ENCODE measurements around the gene PCDHAC1.

Gene PCDHAC1

DNA sequence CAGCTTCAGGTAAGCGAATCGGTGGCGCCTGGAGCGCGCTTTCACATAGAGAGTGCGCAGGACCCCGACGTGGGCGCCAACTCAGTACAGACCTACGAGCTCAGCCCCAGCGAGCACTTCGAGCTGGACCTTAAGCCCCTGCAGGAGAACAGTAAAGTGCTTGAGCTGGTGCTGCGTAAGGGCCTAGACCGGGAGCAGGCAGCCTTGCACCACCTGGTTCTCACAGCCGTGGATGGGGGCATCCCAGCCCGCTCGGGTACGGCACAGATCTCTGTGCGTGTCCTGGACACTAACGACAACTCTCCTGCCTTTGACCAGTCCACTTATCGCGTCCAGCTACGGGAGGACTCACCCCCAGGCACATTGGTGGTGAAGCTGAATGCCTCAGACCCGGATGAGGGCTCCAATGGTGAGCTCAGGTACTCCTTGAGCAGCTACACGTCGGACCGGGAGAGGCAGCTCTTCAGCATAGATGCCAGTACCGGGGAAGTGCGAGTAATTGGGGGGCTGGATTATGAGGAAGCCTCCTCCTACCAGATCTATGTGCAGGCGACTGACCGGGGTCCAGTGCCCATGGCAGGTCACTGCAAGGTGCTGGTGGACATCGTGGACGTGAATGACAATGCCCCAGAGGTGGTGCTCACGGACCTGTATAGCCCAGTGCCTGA lies 41.3 kb downstream of the PCDHAC1 start:
- DNase-seq = no peak

DNA sequence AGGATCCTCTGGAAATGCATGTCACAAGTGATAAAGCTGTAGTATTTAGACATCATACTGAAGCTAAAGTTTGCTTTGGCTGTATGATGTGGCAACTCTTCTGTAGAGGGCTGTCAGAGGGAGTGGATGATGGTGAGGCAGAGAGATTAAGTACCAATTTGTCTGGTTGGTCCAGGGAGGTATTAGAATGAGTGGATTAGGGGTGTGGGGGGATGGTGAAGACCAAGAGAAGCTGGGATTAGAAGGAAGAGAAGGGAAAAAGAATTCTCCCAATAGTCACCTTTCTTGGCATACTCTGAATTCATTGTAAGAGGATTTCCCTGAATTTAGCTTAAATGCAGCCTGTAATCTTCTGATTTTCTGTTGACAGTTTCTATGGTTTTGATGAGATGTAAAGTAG lies 43.8 kb downstream of the PCDHAC1 start:
- DNase-seq = no peak

DNA sequence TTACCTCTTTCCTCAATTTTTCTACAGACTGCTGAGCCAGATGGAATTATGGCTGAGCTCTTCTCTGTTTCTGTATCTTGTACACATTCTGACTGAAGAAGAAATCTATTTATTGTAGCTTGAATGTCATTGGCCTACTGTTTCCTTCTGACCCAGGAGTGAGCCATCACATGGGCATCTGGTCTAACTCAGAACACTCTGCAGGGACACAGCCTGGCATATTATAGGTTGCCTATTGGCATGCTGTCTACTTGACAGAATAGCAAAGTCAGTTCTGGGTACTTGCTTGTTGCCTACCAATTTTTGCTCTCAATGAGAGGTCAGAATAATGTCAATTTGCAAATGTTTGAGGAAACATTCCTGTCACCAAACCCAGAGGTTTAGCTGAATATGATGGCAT lies 47.5 kb downstream of the PCDHAC1 start:
- no peak for DNase-seq

DNA sequence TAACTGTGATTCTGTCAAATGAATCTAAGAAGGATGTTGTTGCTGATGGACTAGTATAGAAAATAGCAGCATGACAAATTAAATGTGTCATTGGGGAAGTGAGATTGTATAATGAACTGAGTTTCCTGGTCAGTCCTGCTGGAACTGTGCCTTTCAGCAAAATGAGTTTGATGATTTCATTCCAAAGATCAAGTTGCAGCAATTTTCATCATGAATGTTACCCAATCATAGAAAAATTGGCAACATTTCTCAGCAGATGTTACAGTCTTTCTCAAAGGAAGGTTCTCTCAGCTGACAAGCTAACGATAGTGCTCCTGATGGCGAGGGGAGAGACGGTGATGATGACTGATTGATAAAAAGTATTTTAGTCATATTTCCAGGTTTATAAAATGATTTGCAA lies 50.9 kb downstream of the PCDHAC1 start:
- no peak for DNase-seq

DNA sequence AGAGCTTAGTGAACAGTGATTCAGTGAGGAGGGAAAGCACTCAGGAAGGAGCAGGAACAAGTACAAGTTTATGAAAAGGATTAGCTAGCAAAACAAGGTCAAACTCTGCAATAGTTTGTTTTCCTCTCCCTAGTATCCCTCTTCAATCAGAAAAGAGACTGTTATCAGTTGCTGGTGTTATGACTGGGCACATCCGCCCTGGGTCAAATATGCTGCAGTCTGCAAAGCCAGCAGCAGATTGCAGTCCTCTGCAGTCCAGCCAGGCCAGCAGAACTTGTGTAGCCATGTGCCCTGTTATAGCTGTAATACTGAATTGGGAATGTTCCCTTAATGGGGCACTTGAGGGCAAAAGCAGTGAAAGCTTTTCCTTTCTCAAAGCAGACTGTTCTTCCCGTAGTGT lies 52.2 kb downstream of the PCDHAC1 start:
- no peak for DNase-seq

DNA sequence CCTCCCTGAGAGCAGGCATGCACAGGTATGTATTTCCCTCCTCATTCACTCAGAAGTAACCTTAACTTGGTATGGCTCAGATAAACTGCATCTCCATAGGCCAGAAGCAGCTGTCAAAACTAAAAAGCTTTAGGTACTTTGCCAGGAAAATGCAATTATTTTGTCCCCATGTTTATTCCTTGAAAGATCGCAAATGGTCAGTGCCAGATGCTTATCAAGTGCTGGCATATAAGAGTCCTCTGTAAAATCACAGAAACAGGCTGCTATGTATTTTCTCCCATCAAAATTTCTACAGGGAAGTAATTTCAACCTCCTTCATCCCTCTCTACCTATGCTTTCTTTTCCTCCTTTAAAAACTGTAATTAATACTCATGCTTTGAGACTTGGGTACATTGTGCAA lies 52.9 kb downstream of the PCDHAC1 start:
- no peak for DNase-seq
